Inflammatory macrophage treated with lipopolysaccharide for 1 hour (primary cell): ENCODE data around the gene BRINP3.

ENCODE experiments used
- DNase-seq, 2 donors: peaks; one replicate each; pipeline ENCODE4 v3.0.0-alpha.2; 2020 to 2022

Gene BRINP3

DNA sequence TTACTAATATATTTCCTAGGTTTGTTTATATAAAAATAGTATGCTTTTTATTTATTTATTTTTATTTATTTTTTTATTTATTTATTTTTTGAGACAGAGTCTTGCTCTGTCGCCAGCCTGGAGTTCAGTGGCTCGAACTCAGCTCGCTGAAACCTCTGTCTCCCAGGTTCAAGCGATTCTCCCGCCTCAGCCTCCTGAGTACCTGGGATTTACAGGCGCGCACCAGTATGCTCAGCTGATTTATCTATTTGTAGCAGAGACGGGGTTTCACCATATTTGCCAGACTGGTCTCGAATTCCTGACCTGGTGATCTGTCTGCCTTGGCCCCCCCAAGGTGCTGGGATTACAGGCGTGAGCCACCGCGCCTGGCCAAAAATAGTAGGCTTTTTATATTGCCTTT lies 33.2 kb downstream of the BRINP3 start:
- DNase-seq = no peak

DNA sequence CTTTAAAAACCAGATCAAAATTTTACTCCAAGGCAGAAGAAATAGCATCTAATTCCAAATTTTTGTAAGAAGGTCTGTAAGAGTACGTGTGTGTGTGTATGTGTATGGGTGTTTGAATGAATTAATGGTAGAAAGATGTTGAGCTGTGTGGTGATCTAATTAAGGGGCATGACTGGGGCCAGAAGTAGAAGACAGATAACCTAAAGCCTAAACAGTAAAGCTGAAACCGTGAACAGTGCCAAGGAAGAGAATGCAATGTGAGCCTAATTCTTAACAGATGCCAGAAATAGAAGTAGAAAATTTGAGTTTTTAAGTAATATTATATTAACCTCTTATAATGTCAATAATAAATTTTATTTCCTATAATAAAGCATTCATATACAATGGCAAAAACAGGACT lies 38.2 kb downstream of the BRINP3 start:
- DNase-seq = no peak

DNA sequence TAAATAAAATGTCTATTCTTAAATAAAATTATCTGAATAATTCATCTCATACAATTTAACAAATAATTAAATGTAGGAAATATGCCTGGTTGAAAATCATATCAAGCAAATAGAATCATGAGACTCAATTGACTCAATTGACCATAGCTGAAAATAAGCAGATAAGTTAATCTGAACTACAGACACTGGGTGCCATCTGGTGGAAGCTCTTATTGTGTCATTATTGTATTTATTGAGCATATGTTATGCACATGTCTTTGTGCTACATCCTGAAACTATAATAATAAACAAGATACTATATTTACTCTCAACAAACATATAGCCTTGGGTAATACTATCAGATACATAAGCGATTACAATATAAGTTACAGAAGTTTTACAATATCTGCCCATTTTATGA lies 41.0 kb downstream of the BRINP3 start:
- DNase-seq = no peak

DNA sequence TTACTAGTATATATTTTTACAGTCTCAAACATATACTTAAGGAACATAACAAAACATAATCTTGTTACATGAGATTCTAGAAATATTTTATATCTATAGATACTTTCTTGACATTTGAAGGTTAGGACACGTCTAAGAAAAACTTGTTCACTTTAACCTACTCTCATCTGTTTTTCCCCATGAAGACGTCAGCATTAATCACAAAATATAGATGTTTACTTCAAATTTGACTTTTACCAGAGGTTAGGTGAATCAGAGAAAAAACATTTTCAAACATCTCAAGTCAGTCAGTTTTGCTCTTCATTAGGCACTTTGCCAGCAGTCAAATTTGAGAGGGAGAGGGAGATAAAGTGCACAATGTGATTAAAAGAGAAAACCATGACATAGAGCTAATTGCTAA lies 47.7 kb downstream of the BRINP3 start:
- no peak for DNase-seq

DNA sequence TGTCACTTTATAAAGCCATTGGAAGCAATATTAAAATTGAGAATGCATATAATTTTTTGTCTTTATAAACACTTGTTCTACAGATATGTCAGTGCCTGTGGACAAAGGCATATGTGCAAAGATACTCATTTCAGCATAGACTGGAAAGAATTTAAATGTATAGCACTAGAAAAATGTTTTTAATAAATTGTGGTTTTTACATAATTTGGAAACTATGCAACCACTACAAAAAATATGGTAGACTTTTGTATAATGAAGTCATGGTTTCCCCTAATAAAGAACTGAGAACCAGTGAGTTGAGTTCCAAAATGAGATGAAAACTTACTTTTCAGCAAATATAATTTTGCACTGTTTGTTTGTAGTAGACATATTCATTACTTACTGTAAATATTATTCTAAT lies 48.5 kb downstream of the BRINP3 start:
- DNase-seq = no peak

DNA sequence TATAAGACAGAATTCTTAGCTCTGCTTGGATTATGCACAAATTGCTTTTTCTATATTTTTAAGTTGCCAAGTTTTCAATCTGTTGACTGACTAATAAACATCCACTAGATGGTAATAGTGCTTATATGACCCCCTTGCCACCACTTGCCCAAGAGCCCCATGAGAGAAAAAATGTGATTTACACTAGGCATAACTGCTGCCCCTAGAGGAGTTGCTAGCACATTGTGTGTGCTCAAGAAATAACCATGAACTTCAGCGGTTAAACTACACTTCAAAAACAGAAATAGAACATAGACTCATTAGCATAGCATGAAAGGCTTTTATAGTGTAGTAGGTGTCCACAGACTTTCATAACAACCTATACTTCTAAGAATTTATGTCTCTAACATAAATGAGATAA lies 61.4 kb downstream of the BRINP3 start:
- no peak for DNase-seq

DNA sequence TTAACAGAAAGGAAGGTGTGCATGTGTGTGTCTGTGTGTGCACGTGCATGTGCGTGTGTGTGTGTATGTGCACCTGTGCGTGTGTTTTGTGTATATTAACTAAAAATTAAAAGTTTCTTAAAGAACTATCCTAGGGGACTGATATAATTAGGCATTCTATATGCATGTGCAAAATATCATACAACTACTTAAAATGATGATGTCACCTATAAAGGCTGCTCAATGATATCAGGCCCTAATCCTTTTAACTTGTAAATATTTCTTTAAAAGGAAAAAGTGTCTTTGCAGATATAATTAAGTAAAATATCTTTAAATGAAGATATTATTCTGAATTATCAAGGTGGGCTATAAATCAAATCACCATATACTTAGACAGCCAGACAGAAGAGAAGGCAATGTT lies 64.5 kb downstream of the BRINP3 start:
- no peak for DNase-seq

DNA sequence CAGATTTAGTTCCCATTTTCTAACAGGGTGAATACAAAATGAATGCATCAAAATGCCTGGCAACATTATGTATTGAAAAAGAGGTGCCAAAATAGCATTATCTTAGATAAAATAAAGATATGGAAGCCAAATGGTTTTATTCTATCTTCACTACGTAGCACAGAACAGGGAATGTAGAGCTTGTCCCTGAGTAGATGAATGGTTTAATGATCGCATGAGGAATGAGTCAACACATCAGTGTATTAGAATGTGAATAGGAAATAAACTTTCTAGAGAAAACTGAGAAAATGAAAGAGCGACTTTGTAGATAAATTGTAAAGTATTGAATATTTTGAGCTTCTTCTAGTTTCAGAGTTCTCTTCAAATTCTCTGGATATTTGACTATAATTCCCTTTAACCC lies 74.3 kb downstream of the BRINP3 start:
- DNase-seq = no peak

DNA sequence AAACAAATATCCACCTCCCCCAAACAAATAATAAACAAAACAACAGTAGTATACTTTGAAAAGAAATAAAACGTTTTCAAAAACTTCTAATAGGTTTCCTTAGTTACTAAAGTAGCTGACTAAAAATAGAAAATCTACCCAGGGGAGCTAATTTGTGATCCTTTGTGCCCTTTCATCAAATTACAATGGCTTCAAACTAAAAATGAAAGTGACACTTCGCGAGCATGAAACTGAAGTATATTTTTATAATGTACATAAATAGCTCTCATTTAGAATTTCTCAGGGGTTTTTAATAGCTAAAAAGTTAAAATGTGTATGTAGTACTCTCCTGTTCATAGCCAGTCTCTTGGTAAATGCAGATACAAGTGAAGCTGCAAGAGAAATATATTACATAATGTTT lies 78.4 kb downstream of the BRINP3 start:
- no peak for DNase-seq

DNA sequence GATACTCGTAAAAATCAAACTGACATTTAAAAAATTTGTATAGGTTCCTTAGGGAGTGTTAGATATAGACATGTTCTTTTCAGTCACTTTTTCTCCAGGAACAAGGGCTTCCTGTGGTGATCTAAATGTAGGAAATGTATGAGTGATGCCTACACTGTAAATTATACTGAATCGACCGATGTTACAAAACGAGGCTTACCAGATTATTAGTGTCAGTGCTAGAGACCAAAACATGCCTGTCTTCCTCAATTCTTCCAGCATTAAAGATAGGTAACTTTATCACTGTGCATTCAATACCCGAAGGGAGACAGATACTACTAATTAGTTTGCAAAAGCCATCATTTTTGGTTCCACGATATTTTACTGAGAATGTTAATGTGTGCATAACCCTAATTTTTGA lies 86.1 kb downstream of the BRINP3 start:
- DNase-seq = no peak

DNA sequence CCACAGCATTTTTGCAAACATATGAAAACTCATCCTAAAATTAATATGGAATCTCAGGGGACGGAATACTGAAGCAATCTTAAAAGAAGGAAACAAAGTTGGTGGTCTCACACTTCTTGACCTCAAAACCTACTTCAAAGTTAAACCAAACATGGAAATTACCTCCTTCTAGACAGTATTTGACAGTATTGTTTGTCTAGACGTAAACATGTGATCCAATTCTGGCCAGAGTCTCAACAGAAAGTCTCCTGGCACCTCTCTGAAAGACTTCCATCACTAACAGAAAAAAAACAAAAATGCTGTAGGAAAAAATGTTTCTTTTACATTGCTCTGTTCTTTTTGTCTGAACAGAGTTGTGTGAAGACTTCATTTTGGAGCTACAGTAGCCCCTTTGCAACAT lies 99.7 kb downstream of the BRINP3 start:
- DNase-seq = no peak

DNA sequence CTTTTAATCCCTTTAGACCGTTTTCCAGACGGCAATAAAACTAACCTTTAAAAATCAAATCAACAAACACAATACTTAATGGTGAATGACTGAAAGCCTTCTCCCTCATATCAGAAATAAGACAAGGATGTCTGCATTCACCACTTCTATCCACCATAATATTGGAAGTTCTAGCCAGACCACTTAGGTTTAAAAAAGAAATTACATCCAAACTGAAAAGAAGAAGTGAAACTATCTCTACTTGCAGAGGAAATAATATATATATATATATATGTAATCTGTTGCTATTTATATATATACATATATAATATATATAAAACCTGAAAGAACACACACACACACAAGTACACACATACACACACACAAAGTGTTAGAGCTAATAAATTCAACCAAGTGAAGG lies 100.4 kb downstream of the BRINP3 start:
- DNase-seq = no peak

DNA sequence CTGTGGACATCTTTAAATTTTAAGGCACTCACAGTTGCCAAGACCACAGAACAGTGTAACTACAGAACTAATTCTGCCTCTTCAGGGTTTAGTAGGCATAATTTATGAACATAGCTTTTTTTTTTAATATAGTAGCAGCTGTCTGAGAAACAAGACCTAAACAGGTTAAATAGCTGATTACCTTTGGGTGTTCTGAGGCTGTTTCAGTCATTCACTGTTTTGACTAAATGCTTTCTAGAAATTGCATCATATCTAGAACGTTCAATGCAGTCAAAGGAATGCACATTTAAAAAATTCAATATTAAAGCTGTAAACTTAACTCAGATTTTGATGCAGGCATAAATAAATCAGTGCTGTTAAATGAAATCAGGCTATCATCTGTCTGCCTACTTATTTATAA lies 101.6 kb downstream of the BRINP3 start:
- no peak for DNase-seq

DNA sequence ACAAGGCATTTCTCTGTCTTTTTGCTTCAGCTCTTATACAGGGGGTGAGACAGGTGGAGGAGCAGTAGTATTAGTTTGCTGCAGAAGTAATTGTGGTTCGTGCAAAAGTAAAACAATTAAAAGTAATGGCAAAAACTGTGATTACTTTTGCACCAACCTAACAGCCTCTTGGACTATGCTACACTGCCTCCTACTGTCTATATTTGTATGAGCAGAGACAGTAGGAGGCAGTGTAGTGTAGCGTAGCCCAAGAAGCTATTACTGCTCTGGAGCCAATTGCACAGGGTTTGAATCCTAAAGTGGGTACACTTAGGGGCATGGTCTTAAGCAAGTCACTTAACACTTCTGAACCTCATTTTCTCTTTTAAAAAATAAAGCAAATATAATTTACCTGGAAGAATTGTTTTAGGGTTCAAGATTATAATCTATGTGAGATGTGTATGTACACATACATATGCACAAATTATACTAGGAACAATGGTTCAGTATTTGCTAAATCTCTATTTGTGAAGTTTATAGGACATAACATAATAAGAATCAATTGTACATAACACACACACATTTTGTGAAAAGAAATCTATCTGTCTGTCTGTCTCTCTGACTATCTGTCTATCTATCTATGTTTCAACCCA lies 103.8 kb downstream of the BRINP3 start:
- no peak for DNase-seq

DNA sequence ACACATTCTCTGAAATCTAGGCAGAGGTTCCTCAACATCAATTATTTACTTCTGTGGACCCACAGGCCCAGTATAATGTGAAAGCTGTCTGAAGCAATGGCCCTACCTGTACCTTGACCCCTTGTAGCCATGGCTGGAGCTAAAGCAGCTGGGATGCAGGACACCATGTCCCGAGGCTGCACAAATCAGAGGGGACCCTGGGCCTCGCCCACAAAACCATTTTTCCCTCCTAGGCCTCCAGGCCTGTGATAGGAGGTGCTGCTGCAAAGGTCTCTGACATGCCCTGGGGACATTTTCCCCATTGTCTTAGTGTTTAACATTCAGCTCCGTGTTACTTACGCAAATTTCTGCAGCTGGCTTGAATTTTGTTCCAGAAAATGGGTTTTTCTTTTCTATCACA lies 110.5 kb downstream of the BRINP3 start:
- DNase-seq = no peak

DNA sequence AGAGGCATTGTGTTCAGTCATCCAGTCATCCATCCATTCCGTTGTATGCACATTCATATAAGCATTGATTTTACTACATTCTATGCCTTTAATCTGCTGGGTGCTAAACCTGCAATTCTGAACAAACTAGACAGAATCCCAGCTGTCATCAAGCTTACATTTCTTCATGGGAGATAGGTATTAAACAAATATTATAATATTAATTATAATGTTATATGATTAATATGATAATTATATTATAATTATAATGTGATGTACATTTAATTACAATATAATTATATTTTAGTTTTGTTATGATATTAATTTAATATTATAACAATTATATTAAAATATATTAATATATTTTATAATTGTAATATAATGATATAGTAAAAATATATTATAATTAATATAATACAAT lies 112.4 kb downstream of the BRINP3 start:
- no peak for DNase-seq

DNA sequence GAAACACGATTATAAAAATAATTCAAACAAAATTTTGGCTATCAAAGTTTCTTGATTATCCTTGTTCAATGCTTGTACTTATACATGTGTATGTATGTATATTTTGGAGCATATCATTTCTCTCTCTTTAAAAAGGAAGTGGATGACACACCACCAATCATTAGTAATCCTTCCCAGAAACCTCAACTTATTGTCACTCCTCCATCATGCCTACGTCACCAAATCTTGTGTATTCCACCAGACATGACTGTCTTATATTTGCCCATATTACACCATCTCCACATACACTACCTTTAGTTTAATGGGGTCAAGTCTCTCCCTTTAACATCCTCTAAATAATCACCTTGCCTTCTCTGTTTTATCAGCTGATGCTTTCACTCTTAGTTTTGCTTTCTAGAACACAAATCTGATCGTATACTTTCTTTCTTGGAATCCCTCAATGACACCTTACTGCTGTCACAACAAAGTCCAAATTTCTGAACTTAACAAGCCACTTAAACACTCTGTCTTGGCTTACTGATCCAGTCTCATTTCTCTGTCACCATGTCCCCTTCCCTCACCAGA lies 124.0 kb downstream of the BRINP3 start:
- no peak for DNase-seq

DNA sequence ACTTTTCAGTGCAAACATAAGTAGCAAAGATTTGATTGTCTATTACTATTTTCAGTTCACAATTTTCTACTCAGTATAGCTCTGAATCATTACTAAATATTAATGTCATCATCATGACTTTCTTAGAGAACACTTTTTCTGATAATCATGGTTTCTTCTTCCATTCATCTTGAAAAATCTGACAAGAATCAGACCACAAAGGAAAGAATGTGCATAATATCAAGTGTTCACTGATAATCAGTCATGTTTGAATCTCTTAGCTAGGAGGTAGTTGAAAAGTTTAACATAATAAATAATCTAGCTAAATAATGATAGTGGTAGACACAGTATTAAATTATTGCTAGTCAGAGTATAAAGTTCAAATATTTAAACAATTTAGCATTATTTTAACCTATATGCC lies 133.2 kb downstream of the BRINP3 start:
- no peak for DNase-seq

DNA sequence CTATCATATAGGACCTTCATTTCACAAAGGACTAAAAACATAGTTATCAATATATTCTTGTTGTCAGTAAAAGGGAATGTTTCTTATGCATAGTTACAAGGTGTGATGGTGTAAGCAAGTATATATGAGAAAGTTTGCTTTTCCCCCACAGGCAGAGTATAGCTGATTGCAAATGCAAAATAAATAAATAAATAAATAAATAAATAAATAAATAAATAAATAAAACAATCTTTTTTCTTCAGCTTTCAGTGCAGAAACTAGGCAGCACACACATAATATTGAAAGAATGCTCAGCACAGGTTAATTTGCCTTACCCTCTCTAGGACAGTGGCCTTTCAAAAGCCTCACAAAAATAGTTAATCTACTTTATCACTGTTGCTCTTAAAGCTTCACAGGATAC lies 138.8 kb downstream of the BRINP3 start:
- no peak for DNase-seq

DNA sequence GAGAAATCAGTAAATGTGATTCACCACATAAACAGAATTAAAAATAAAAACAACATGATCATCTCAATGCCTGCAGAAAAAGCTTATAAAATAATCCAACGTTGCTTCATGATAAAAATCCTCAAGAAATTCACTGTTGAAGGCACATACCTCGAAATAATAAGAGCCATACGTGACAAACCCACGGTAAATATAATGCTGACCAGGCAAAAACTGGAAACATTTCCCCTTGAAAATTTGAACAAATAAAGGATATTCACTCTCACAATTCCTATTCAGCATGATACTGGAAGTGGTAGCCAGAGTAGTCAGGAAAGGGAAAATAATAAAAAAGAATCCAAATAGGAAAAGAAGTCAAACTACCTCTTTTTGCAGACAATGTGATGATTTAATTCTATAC lies 148.8 kb downstream of the BRINP3 start:
- DNase-seq = no peak

DNA sequence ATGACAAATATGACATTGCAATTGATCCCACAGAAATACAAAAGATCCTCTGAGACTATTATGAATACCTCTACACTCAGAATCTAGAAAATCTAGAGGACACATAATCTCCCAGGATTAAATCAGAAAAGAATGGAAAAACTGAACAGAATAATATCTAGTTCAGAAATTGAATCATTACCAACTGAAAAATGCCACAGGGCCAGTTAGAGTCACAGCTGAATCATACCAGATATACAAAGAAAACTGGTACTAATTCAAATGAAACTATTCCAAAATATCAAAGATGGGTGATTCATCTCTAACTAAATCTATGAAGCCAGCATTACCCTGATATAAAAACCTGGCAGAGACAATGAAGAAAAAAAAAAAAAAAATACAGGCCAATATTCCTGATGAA lies 149.3 kb downstream of the BRINP3 start:
- no peak for DNase-seq

DNA sequence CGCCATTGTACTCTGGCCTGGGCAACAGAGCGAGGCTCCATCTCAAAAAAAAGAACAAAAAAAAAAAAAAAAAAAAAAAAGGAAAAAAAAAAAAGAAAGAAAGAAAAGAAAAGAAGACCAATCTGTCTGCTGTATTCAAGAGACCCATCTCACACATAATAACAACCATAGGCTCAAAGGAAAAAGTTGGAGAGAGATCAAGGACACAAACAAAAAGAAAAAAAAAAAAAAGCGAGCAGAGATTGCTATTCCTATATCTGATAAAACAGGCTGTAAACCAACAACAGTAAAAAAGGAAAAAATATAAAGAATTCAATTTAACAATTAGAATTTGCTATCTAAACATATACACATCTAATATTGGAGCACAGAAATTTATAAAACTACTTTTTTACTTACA lies 150.4 kb downstream of the BRINP3 start:
- DNase-seq = no peak

DNA sequence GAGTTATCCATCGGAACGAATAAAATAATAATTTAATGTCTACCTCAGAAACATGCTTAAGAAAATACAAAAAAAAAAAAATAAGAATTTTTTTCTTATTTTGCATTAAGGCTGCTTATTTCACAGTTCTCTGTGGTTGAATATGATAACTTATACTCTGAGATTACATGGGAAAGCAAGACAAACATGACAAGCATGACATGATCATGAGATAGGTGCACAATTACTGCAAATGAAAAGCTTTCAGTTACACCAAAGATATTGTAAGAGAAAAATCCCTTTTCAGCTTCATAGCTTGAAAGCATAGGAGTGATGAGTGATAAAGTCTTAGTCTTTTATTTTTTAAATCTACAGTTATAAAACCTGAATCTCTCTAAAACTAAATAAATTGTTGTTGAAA lies 154.1 kb downstream of the BRINP3 start:
- no peak for DNase-seq

DNA sequence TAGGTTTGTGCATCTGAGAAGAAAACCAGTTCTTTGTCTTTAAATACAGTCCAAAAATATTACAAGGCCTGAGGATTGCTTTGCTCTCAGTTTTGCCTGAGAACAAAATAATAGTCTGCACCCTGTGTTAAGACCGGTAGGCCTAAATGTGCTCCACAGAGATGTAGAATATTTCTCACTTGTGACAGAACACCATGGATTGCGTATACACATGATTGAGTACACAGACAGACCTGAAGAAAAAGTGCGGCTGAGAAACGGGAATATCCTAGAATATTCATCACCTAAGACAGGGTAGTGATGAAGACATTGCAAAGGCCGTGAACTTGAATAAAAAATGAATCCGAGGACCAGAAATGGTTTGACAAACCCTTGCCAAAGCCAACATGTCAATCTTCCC lies 155.4 kb downstream of the BRINP3 start:
- no peak for DNase-seq

DNA sequence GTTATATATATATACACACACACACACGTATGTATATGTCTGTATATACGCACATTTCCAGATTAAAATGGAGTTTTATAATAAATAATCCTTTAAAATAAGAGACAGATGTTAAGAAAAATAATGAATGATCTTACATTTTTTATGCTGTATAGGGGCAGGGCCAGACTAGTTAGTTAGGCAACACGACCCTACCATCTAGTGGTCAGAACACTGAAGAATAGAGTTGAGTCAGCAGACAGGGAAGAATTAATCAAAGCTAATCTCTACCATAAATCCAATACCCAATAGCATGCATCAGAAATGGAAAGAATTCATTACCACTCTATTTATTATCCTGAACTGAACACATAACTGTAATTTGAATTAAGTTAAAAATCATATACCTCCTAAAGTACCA lies 156.7 kb downstream of the BRINP3 start:
- DNase-seq = no peak

DNA sequence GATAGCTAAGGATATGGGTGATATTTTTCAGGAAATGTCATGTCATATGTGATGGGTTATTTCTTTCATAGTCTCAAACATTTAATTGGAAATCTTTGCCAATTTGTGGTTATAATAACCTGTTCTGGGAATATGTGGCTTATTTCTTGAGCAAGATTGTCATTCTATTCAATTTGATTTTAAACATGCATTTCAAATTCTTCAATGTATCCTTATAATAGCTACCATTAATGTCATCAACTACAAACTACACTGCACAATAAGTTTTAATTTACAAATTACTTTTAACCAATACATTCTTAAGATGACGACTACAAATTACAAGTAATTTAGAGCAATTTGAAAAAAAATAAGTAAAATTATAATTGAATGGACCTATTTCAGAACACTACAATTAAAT lies 164.9 kb downstream of the BRINP3 start:
- no peak for DNase-seq
